GM18861 (cell line): ENCODE data around the gene OR51M1.
"Not testable (repeated sequence)": the region's sequence is repeated elsewhere in the genome, so short reads cannot be mapped to it uniquely, and the experiment has no call there.

Experiments
- ATAC-seq: cut with Tn5 transposase; IDR thresholded peaks from one replicate; pipeline ENCODE4 v1.9.1; 2021; ENCODE audit not compliant: unreplicated experiment

The OR51M1 gene

GRCh38 chr11:5383576-5383975 is at the start of gene OR51M1:
OR51M1 (plus strand) TSS chr11:5383812; CDS start chr11:5389399, 5,587 bp downstream.
- no peak for ATAC-seq

DNA sequence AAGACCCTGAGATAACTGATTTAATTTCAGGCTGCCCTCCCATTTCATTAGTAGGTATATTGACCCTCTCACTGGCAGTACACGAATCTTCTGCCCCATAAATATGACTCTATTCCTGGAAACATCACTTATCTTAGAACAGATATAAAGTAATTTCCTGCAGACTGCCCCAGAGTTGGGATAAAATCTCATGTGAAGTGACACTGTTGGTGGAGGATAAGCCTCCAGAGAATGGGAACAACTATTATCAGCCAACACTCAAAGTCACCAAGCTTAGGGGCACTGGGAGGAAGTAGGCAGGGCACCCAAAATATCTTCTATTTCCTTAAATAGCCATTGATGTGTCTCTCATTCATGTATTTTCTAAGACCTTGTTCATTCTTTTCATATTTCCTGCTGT is 48.4 kb upstream of the OR51M1 start:
- no peak for ATAC-seq

DNA sequence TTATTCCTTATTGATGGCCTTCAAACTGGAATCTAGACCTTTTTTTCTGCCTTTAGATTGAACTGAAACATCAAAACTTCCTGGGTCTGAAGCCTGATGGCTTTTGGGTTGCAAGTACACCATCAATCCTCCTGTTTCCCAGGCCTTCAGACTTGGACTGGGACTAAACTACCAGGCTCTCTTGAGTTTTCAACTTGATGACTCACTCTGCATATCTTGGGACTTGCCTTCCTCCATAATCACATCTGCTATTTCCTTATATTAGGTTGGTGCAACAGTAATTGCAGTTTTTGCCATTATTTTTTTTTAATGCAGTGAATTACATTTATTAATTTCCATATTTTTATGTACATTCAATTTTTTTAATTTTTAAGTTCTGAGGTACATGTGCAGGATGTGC is 47.3 kb upstream of the OR51M1 start:
- no peak for ATAC-seq

DNA sequence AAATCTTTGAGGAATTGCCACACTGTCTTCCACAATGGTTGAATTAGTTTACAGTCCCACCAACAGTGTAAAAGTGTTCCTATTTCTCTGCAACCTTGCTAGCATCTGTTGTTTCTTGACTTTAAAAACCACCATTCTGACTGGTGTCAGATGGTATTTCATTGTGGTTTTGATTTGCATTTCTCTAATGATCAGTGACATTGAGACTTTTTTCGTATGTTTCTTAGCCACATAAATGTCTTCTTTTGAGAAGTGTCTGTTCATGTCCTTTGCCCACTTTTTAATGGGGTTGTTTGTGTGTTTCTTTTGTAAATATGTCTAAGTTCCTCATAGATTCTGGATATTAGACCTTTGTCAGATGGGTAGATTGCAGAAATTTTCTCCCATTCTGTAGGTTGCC is 46.4 kb upstream of the OR51M1 start:
- ATAC-seq: not testable (repeated sequence)

DNA sequence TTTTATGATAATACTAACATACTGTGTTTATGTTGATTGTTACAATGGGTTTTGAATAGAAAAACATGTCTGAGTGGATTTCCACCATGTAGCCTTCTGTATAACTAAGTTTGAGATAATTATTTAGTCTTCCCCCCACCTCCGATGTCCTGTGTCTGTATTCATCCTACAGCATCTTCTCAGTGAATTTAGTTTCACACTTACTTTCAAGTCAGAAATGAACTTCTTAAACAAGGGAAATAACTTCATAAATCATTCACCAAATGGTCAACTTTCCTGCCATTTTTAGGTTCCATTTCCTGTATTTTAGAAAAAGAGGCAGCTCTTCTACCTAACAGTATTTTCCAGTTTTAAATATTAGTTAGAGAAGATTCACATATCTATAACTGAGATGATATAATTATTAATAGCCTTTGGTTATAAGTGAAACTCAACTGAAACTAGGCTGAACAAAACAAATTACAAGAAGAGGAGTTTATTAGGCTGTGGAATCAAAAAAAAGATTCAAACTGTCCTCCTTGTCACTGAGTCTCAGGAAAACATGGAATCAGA is 43.8 kb upstream of the OR51M1 start:
- peak; percentile 85 for ATAC-seq

DNA sequence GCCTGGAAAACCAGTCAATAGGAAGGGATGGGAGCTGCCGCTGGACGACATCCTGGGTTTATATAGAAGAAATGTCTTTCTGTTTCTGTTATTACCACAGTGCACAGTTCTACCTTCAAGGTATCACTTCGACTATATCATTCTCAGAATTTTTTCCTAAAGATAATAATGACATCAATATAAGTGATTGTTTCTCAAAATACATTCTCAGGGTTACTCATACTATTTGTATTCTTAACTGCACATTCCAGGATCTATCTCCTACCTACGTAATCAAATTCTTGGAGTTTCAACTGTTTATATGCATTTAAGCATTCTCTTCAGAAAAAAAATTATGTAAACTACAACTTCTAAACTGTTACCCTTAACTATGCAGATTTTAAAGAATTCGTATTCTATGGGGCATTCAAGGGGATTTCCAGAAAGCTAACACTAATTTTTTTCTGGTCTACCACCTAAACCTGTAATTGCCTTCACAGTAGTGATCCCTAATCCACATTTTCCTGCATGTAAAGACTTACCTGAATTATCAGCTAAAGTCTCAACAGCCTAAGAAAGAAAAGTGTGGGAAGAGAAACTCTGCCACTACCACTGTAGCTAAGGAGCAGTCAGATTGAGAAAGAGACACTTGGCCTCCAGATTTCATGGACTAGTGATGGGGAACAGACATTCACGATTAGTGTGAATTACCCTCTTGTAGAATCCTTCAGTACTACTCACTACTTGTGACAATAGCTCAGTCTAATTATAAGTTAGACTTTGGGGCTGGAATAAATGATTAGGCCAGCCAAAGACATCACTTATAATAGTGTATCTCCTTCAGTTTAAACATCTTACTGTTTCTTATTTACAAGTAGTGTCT is 39.9 kb upstream of the OR51M1 start, which contains the start of gene OR51B5:
TSS of gene OR51B5 (minus strand) at position 51 of the 862 bp plus-strand sequence. CDS start at position 51, 0 bp downstream.
- ATAC-seq: no peak

GRCh38 chr11:5345831-5346230 is 37.8 kb upstream of the OR51M1 start:
- ATAC-seq: no peak

GRCh38 chr11:5348551-5349194 is 34.9 kb upstream of the OR51M1 start:
- ATAC-seq: no peak

GRCh38 chr11:5349550-5349949 is 34.1 kb upstream of the OR51M1 start:
- no peak for ATAC-seq

DNA sequence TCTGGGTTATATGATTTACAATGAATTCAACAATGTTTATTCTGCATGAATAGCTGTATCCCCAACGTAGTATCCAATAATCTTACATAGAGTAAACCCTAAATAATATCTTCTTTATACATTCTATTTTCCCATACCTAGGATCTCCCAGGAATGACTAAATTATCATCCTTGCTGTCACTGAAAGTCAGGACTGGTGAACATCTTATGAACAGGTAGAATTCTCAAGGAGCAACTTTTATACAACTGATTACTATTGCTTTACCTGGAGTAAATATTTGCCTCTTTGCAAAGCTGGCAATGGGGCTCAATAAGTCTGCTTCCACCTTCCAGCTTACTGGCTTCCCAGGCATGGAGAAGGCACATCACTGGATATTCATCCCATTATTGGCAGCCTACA is 32.4 kb upstream of the OR51M1 start, which contains the start of gene OR51B6:
TSS of gene OR51B6 (plus strand) at position 301 of the 400 bp plus-strand sequence. CDS start at position 301, 0 bp downstream.
- no peak for ATAC-seq

DNA sequence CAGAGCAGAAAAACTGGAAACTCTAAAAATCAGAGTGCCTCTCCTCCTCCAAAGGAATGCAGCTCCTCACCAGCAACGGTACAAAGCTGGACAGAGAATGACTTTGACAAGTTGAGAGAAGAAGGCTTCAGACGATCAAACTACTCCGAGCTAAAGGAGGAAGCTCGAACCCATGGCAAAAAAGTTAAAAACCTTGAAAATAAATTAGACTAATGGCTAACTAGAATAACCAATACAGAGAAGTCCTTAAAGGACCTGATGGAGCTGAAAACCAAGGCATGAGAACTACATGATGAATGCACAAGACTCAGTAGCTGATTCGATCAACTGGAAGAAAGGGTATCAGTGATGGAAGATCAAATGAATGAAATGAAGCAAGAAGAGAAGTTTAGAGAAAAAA is 27.6 kb upstream of the OR51M1 start:
- not testable (repeated sequence) for ATAC-seq

GRCh38 chr11:5362017-5362625 is 21.5 kb upstream of the OR51M1 start:
- no peak for ATAC-seq

GRCh38 chr11:5363679-5364078 is 19.9 kb upstream of the OR51M1 start:
- ATAC-seq: no peak

GRCh38 chr11:5364214-5364613 is 19.4 kb upstream of the OR51M1 start:
- no peak for ATAC-seq

DNA sequence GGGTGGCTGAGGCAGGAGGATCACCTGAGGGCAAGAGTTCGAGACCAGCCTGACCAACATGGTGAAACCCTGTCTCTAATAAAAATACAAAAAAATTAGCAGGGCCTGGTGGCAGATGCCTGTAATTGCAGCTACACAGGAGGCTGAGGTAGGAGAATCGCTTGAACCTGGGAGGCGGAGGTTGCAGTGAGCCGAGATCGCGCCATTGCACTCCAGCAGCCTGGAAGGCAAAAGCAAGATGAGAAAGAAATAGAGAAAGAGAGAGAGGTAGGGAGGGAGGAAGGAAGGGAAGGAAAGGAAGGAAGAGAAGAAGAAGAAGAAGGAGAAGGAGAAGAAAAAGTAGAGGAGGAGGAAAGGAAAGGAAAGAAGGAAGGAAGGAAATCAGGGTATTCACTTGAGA is 17.2 kb upstream of the OR51M1 start:
- not testable (repeated sequence) for ATAC-seq

GRCh38 chr11:5366856-5367255 is 16.8 kb upstream of the OR51M1 start:
- ATAC-seq: no peak

- ATAC-seq: peak; percentile 34
These were observed 16.1 kb upstream of the OR51M1 start for GRCh38 chr11:5367448-5368074.

DNA sequence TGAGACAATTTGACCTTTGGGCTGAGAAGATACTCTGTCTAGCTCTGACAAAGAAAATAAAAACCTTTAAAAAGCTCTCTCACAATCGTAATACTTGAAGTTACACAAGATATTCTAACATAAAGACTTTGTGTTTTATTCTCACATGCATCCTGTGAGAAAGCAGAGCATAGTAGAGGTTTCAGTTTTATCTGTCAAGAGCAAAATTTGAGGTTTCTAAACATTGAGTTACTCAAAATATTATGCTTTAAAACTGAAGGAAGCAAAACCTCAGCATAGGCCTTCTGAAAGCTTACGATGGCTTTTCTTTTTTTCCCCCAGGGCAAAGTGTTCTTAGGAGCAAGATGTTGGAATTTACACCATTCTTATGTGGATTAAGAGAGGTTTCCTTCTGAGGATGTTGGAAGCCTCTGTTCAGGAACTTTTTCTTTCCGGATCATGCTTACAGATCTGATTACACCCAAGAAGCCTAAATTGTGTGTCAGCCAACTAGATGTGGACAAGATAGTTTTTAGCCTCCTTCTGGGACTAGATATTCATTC is 15.0 kb upstream of the OR51M1 start:
- ATAC-seq: peak; percentile 41

DNA sequence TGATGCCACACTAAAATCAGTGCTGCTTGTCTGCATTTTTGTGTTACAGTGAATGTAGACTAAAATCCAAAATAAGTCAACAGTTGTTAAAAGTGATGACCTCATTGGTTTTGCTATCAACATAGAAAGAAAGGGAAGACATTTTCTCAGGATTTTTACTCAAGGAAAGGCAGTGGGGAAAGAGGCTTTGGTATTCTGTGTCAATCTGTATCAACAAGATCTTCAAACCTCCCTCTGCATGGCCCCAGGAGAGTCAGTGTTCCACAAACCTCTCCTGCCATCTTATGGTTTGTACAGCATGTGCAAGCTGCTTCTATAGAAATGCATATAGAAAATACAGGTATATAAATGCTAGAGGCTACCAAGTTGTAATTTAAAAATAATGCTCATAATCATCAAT is 13.8 kb upstream of the OR51M1 start:
- ATAC-seq: peak; percentile 59

- peak; percentile 94 for ATAC-seq
These were observed 2.8 kb upstream of the OR51M1 start for GRCh38 chr11:5380740-5381342.
